HEK293 (cell line): ENCODE data around the gene RFNG.

Experiments used
- BCL11A ChIP-seq: fragments of 450-650 bp; formaldehyde crosslinking; IDR thresholded peaks from 2 replicates; pipeline ENCODE4 v1.5.1; 2016; ENCODE audit warnings: low read depth, missing biosample characterization, missing genetic modification characterization
- BCL11B ChIP-seq: fragments of 450-650 bp; formaldehyde crosslinking; IDR thresholded peaks from 2 replicates; pipeline ENCODE4 v1.5.1; 2016; ENCODE audit warnings: low read depth, missing biosample characterization, missing genetic modification characterization
- KLF7 ChIP-seq: fragments of 450-650 bp; formaldehyde crosslinking; IDR thresholded peaks from 2 replicates; pipeline ENCODE4 v1.5.1; 2016; ENCODE audit warnings: missing biosample characterization, missing genetic modification characterization, borderline replicate concordance
- MZF1 ChIP-seq: fragments of 450-650 bp; formaldehyde crosslinking; IDR thresholded peaks from 2 replicates; pipeline ENCODE4 v1.5.1; 2017; ENCODE audit warnings: missing biosample characterization, missing genetic modification characterization, borderline replicate concordance
- OSR2 ChIP-seq: fragments of 450-650 bp; formaldehyde crosslinking; IDR thresholded peaks from 2 replicates; pipeline ENCODE4 v1.5.1; 2016; ENCODE audit warnings: missing biosample characterization, missing genetic modification characterization
- SP2 ChIP-seq: fragments of 450-650 bp; formaldehyde crosslinking; IDR thresholded peaks from 2 replicates; pipeline ENCODE4 v1.5.1; 2016; ENCODE audit warnings: missing biosample characterization, missing genetic modification characterization
- TCF7L2 ChIP-seq: IDR thresholded peaks from 2 replicates; pipeline ENCODE4 v1.6.1; 2011; ENCODE audit warnings: low read depth, mild to moderate bottlenecking, inconsistent platforms, low read length, moderate library complexity, borderline replicate concordance
- TRIM28 ChIP-seq: IDR thresholded peaks from 2 replicates; pipeline ENCODE4 v1.6.1; 2011; ENCODE audit warnings: low read length, control low read depth, borderline replicate concordance
- ZBTB48 ChIP-seq: fragments of 450-650 bp; formaldehyde crosslinking; IDR thresholded peaks from 2 replicates; pipeline ENCODE4 v1.5.1; 2016; ENCODE audit warnings: missing biosample characterization, missing genetic modification characterization
- ZBTB8A ChIP-seq: fragments of 450-650 bp; formaldehyde crosslinking; IDR thresholded peaks from 2 replicates; pipeline ENCODE4 v1.5.1; 2016; ENCODE audit warnings: missing biosample characterization, missing genetic modification characterization
- ZFP41 ChIP-seq: fragments of 450-650 bp; formaldehyde crosslinking; IDR thresholded peaks from 2 replicates; pipeline ENCODE4 v1.5.1; 2016; ENCODE audit warnings: missing biosample characterization, missing genetic modification characterization, borderline replicate concordance
- ZFP69B ChIP-seq: fragments of 450-650 bp; formaldehyde crosslinking; IDR thresholded peaks from 2 replicates; pipeline ENCODE4 v1.5.1; 2016; ENCODE audit warnings: missing biosample characterization, missing genetic modification characterization
- ZNF112 ChIP-seq: fragments of 450-650 bp; formaldehyde crosslinking; IDR thresholded peaks from 2 replicates; pipeline ENCODE4 v1.5.0; 2017; ENCODE audit warnings: missing biosample characterization, missing genetic modification characterization
- ZNF114 ChIP-seq: fragments of 450-650 bp; formaldehyde crosslinking; IDR thresholded peaks from 2 replicates; pipeline ENCODE4 v1.5.0; 2017; ENCODE audit warnings: missing biosample characterization, missing genetic modification characterization
- ZNF16 ChIP-seq: fragments of 450-650 bp; formaldehyde crosslinking; IDR thresholded peaks from 2 replicates; pipeline ENCODE4 v1.5.1; 2016; ENCODE audit warnings: low read depth, missing biosample characterization, missing genetic modification characterization
- ZNF184 ChIP-seq: fragments of 450-650 bp; IDR thresholded peaks from 2 replicates; pipeline ENCODE4 v1.5.1; 2018; ENCODE audit warnings: missing biosample characterization, mild to moderate bottlenecking, missing genetic modification characterization
- ZNF239 ChIP-seq: fragments of 450-650 bp; formaldehyde crosslinking; IDR thresholded peaks from 2 replicates; pipeline ENCODE4 v1.5.1; 2016; ENCODE audit warnings: missing biosample characterization, missing genetic modification characterization
- ZNF274 ChIP-seq, 2 experiments: fragments of 200-500 bp in 1 of 2; fragments of 450-650 bp in 1 of 2; sonication (Bioruptor generic) in 1 of 2; formaldehyde crosslinking in 1 of 2; IDR thresholded peaks; 2 replicates each; pipeline versions ENCODE4 v1.5.1 to v1.6.1; 2014 to 2016; ENCODE audit warnings: borderline replicate concordance in 1 of 2, inconsistent platforms in 1 of 2, low read length in 1 of 2, missing biosample characterization in 1 of 2, missing genetic modification characterization in 1 of 2
- ZNF280C ChIP-seq: fragments of 450-650 bp; formaldehyde crosslinking; IDR thresholded peaks from 2 replicates; pipeline ENCODE4 v1.5.1; 2016; ENCODE audit warnings: missing biosample characterization, missing genetic modification characterization
- ZNF391 ChIP-seq: fragments of 450-650 bp; formaldehyde crosslinking; IDR thresholded peaks from 2 replicates; pipeline ENCODE4 v1.5.1; 2016; ENCODE audit warnings: low read depth, missing biosample characterization, missing genetic modification characterization, borderline replicate concordance
- ZNF48 ChIP-seq: fragments of 450-650 bp; formaldehyde crosslinking; IDR thresholded peaks from 2 replicates; pipeline ENCODE4 v1.5.1; 2016; ENCODE audit warnings: missing biosample characterization, missing genetic modification characterization
- ZNF510 ChIP-seq: fragments of 450-650 bp; formaldehyde crosslinking; IDR thresholded peaks from 2 replicates; pipeline ENCODE4 v1.5.1; 2018; ENCODE audit warnings: mild to moderate bottlenecking, missing genetic modification characterization, missing biosample characterization; ENCODE audit not compliant: insufficient replicate concordance
- ZNF530 ChIP-seq: fragments of 450-650 bp; formaldehyde crosslinking; IDR thresholded peaks from 2 replicates; pipeline ENCODE4 v1.5.1; 2016; ENCODE audit warnings: low read depth, missing biosample characterization, missing genetic modification characterization
- ZNF549 ChIP-seq: fragments of 450-650 bp; IDR thresholded peaks from 2 replicates; pipeline ENCODE4 v1.5.1; 2018; ENCODE audit warnings: missing biosample characterization, missing genetic modification characterization, mild to moderate bottlenecking, inconsistent platforms, moderate library complexity
- ZNF624 ChIP-seq: fragments of 450-650 bp; formaldehyde crosslinking; IDR thresholded peaks from 2 replicates; pipeline ENCODE4 v1.5.1; 2017; ENCODE audit warnings: missing biosample characterization, missing genetic modification characterization
- ZNF629 ChIP-seq: fragments of 450-650 bp; formaldehyde crosslinking; IDR thresholded peaks from 2 replicates; pipeline ENCODE4 v1.5.1; 2017; ENCODE audit warnings: missing biosample characterization, missing genetic modification characterization
- ZNF843 ChIP-seq: fragments of 450-650 bp; formaldehyde crosslinking; IDR thresholded peaks from 2 replicates; pipeline ENCODE4 v1.5.1; 2016; ENCODE audit warnings: missing biosample characterization, missing genetic modification characterization
- TF ChIP-seq, protein P1 (sequence below): fragments of 450-650 bp; formaldehyde crosslinking; IDR thresholded peaks from 2 replicates; pipeline ENCODE4 v1.5.1; 2016; ENCODE audit warnings: missing biosample characterization, missing genetic modification characterization
- TF ChIP-seq, protein P2 (sequence below): fragments of 450-650 bp; formaldehyde crosslinking; conservative IDR thresholded peaks from 2 replicates; pipeline ENCODE4 v1.5.1; 2016; ENCODE audit warnings: low read depth, missing biosample characterization, missing genetic modification characterization
- TF ChIP-seq, protein P3 (sequence below): fragments of 450-650 bp; formaldehyde crosslinking; IDR thresholded peaks from 2 replicates; pipeline ENCODE4 v1.5.1; 2016; ENCODE audit warnings: missing biosample characterization, missing genetic modification characterization

The RFNG gene

DNA sequence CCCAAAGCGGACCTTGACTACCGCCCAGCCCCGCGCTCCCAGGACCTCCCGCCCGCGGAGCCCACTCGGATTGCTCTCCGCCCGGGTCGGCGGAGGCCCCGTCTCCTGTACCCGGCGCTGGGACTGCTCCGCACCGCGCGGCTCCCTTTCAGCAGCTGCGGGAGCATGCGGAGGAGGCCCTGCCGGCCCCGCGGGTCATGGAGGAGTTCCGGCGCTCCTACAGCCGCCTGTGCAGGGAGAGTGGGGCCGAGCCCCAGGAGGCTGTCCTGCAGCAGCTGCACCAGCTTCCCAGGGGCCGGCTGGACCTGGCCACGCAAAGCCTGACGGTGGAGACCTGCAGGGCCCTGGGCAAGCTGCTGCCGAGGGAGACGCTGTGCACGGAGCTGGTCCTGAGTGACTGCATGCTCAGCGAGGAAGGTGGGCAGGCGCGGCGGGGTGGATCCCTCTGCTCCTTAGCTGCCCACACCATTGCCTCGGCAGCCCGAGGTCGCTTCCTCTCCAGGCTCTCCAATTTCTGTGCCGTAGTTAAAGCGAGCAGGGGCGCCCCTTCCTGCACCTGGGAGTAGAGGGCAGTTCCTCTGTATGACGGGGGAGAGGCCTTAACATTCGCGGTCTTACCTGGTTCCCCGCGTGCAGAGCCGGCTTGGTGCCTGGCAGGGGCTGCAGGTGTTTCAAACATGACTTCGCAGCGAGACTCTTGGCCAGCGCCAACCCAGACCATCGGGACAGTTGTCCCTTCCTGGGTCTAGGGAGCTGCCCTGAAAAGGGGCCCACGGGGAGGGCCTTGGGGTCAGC, 28.0 kb downstream of the RFNG start (continued):
- no peak for TF ChIP-seq ZNF274 (IDR thresholded peaks at IDR 0.05; ENCODE audit: low read length)
- TF ChIP-seq ZNF274 (tag by site-specific recombination; IDR thresholded peaks at IDR 0.05; ENCODE audit: borderline replicate concordance) = no peak
- TF ChIP-seq ZNF549 = no peak
- TF ChIP-seq ZNF530 (tag by site-specific recombination) = no peak
- TF ChIP-seq ZNF239 (tag by site-specific recombination) = no peak
- no peak; the same call in 1 of the 2 replicates for TF ChIP-seq KLF7
- TF ChIP-seq SP2 (tag by site-specific recombination) = no peak
- no peak for TF ChIP-seq MZF1 (tag by site-specific recombination)
- TF ChIP-seq ZNF624 = no peak
- TF ChIP-seq ZNF280C (tag by site-specific recombination) = no peak
- no peak for TF ChIP-seq OSR2 (tag by site-specific recombination)
- no peak for TF ChIP-seq ZNF114 (tag by site-specific recombination)
- TF ChIP-seq ZFP69B (tag by site-specific recombination) = no peak
- TF ChIP-seq ZNF16 (tag by site-specific recombination) = no peak
- TF ChIP-seq, protein P1, sequence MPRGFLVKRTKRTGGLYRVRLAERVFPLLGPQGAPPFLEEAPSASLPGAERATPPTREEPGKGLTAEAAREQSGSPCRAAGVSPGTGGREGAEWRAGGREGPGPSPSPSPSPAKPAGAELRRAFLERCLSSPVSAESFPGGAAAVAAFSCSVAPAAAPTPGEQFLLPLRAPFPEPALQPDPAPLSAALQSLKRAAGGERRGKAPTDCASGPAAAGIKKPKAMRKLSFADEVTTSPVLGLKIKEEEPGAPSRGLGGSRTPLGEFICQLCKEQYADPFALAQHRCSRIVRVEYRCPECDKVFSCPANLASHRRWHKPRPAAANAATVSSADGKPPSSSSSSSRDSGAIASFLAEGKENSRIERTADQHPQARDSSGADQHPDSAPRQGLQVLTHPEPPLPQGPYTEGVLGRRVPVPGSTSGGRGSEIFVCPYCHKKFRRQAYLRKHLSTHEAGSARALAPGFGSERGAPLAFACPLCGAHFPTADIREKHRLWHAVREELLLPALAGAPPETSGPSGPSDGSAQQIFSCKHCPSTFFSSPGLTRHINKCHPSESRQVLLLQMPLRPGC (tag by site-specific recombination) = no peak
- peak; percentile 59; the same call in 1 of the 2 replicates for TF ChIP-seq ZBTB48 (tag by site-specific recombination)
- TF ChIP-seq, protein P2, sequence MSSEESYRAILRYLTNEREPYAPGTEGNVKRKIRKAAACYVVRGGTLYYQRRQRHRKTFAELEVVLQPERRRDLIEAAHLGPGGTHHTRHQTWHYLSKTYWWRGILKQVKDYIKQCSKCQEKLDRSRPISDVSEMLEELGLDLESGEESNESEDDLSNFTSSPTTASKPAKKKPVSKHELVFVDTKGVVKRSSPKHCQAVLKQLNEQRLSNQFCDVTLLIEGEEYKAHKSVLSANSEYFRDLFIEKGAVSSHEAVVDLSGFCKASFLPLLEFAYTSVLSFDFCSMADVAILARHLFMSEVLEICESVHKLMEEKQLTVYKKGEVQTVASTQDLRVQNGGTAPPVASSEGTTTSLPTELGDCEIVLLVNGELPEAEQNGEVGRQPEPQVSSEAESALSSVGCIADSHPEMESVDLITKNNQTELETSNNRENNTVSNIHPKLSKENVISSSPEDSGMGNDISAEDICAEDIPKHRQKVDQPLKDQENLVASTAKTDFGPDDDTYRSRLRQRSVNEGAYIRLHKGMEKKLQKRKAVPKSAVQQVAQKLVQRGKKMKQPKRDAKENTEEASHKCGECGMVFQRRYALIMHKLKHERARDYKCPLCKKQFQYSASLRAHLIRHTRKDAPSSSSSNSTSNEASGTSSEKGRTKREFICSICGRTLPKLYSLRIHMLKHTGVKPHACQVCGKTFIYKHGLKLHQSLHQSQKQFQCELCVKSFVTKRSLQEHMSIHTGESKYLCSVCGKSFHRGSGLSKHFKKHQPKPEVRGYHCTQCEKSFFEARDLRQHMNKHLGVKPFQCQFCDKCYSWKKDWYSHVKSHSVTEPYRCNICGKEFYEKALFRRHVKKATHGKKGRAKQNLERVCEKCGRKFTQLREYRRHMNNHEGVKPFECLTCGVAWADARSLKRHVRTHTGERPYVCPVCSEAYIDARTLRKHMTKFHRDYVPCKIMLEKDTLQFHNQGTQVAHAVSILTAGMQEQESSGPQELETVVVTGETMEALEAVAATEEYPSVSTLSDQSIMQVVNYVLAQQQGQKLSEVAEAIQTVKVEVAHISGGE (tag by site-specific recombination) = peak; percentile 49
- no peak for TF ChIP-seq ZNF112 (tag by site-specific recombination)
- TF ChIP-seq TCF7L2 = no peak
- TF ChIP-seq ZNF510 (tag by site-specific recombination) = no peak
- TF ChIP-seq ZNF629 (tag by site-specific recombination) = no peak
- no peak for TF ChIP-seq ZNF391 (tag by site-specific recombination)
- no peak for TF ChIP-seq ZNF843
- TF ChIP-seq ZBTB8A (tag by site-specific recombination) = 0 out of 2 replicates have a peak, but pooled peaks have one; percentile 30
- no peak for TF ChIP-seq BCL11A (tag by site-specific recombination)
- TF ChIP-seq ZFP41 (tag by site-specific recombination) = no peak
- TF ChIP-seq TRIM28 = no peak
- no peak for TF ChIP-seq ZNF48
- TF ChIP-seq, protein P3, sequence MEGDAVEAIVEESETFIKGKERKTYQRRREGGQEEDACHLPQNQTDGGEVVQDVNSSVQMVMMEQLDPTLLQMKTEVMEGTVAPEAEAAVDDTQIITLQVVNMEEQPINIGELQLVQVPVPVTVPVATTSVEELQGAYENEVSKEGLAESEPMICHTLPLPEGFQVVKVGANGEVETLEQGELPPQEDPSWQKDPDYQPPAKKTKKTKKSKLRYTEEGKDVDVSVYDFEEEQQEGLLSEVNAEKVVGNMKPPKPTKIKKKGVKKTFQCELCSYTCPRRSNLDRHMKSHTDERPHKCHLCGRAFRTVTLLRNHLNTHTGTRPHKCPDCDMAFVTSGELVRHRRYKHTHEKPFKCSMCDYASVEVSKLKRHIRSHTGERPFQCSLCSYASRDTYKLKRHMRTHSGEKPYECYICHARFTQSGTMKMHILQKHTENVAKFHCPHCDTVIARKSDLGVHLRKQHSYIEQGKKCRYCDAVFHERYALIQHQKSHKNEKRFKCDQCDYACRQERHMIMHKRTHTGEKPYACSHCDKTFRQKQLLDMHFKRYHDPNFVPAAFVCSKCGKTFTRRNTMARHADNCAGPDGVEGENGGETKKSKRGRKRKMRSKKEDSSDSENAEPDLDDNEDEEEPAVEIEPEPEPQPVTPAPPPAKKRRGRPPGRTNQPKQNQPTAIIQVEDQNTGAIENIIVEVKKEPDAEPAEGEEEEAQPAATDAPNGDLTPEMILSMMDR (tag by site-specific recombination) = no peak
- TF ChIP-seq BCL11B (tag by site-specific recombination) = no peak
- TF ChIP-seq ZNF184 (tag by site-specific recombination) = no peak
